GM12875 (cell line): Measurements from ENCODE around the gene HOXB2.

Experiments
- H3K4me3 ChIP-seq: one replicate; pipeline ENCODE4 v1.5.1; 2011; ENCODE audit warnings: low read depth, low read length, control low read depth
- CTCF ChIP-seq: IDR thresholded peaks from 2 replicates; pipeline ENCODE4 v1.5.1; 2011; ENCODE audit warnings: low read depth, mild to moderate bottlenecking, control low read depth, inconsistent platforms, low read length, moderate library complexity, borderline replicate concordance; ENCODE audit not compliant: insufficient read depth

HOXB2 gene

GRCh38 chr17:48506246-48506645, 38.7 kb downstream of the HOXB2 start:
- no peak overlapping the region for H3K4me3 ChIP-seq
- TF ChIP-seq CTCF: no peak

GRCh38 chr17:48505788-48506187, 39.1 kb downstream of the HOXB2 start:
- H3K4me3 ChIP-seq: no peak overlapping the region
- no peak for TF ChIP-seq CTCF

GRCh38 chr17:48504953-48505352, 40.0 kb downstream of the HOXB2 start:
- no peak for TF ChIP-seq CTCF
- no peak overlapping the region for H3K4me3 ChIP-seq

- no peak for TF ChIP-seq CTCF
- no peak overlapping the region for H3K4me3 ChIP-seq
Observed at GRCh38 chr17:48503747-48504146, 41.2 kb downstream of the HOXB2 start.

GRCh38 chr17:48502901-48503300, 42.0 kb downstream of the HOXB2 start:
- TF ChIP-seq CTCF: no peak
- no peak overlapping the region for H3K4me3 ChIP-seq

- no peak for TF ChIP-seq CTCF
- H3K4me3 ChIP-seq: no peak overlapping the region
Observed at GRCh38 chr17:48502312-48502711, 42.6 kb downstream of the HOXB2 start.

- no peak overlapping the region for H3K4me3 ChIP-seq
- no peak for TF ChIP-seq CTCF
Observed at GRCh38 chr17:48500435-48501426, 44.2 kb downstream of the HOXB2 start.
